Heart right ventricle (tissue), 16 donors: Measurements from ENCODE around the gene UBE2S. TPM values are rescaled to one million over a fixed set of nuclear protein-coding genes. Genes with fewer than 3 reads are reported as not detected.
A peak's percentile ranks its signal among the peaks of the same experiment; 100 is the strongest.

ENCODE experiments used
- ATAC-seq, 8 donors: fragments of 200-7000 bp; cut with Tn5 transposase; one replicate each; pipeline ENCODE4 v1.9.1; 2020; ENCODE audit warnings: mild to moderate bottlenecking in 8 of 8, moderate library complexity in 8 of 8, moderate number of reproducible peaks in 1 of 8
- DNase-seq, 2 donors: peaks; one replicate each; pipeline ENCODE4 v3.0.0-alpha.2; 2020
- H3K27ac ChIP-seq, 10 donors: fragments of 200-600 bp; sonication (generic) in 2 of 10; one replicate each; pipeline versions ENCODE4 v1.5.0 to v1.8.0; 2020 to 2022; ENCODE audit warnings: mild to moderate bottlenecking in 3 of 10
- H3K27me3 ChIP-seq, 7 donors: fragments of 200-600 bp; one replicate each; pipeline ENCODE4 v1.8.0; 2021 to 2022; ENCODE audit warnings: mild to moderate bottlenecking in 2 of 7
- H3K36me3 ChIP-seq, 9 donors: fragments of 200-600 bp; sonication (generic) in 1 of 9; one replicate each; pipeline versions ENCODE4 v1.5.0 to v1.8.0; 2020 to 2022; ENCODE audit warnings: mild to moderate bottlenecking in 2 of 9
- H3K4me1 ChIP-seq, 9 donors: fragments of 200-600 bp; sonication (generic) in 1 of 9; one replicate each; pipeline versions ENCODE4 v1.5.0 to v1.8.0; 2020 to 2022; ENCODE audit warnings: mild to moderate bottlenecking in 4 of 9
- H3K4me3 ChIP-seq, 10 donors: fragments of 200-600 bp; sonication (generic) in 2 of 10; one replicate each; pipeline versions ENCODE4 v1.5.0 to v1.8.0; 2020 to 2022; ENCODE audit warnings: mild to moderate bottlenecking in 7 of 10, moderate library complexity in 2 of 10
- H3K9me3 ChIP-seq, 11 donors: fragments of 200-600 bp in 10 of 11; sonication (generic) in 2 of 11; one replicate each; pipeline versions ENCODE4 v1.5.0 to v1.8.0; 2013 to 2022; ENCODE audit warnings: mild to moderate bottlenecking in 2 of 11, control low read depth in 1 of 11, moderate library complexity in 1 of 11
- CTCF ChIP-seq, 9 donors: fragments of 200-600 bp; sonication (generic) in 2 of 9; IDR thresholded peaks; one replicate each; pipeline versions ENCODE4 v1.5.0 to v1.8.0; 2021 to 2022; ENCODE audit warnings: antibody characterized with exemption in 9 of 9, mild to moderate bottlenecking in 5 of 9, moderate library complexity in 1 of 9
- WGBS, 2 donors: extraction: QIAGEN DNeasy Blood & Tissue Kit; methylation state at CpG; one replicate each; pipeline ENCODE4 v1.1.7; 2013; ENCODE audit warnings: inconsistent platforms in 1 of 2; 5-methylcytosine and 5-hydroxymethylcytosine counted together
- intact Hi-C, 10 donors: fragments of 100-400 bp; cut with DNase I; formaldehyde crosslinking; loops; one replicate each; pipeline versions ENCODE4 v1.11.1 to v1.14.2; 2022
- polyA plus RNA-seq, 2 donors: library from polyadenylated mRNA; stranded (reverse); fragments of 200-250 nt; gene quantifications; one replicate each; pipeline ENCODE4 v1.2.3, GENCODE V29; 2013
- total RNA-seq, 10 donors: library from RNA; stranded (reverse); fragmentation: NEBNext Ultra II Directional in 3 of 10; extraction: Animal tissue kit (Norgen Biotek cat#: 25700) in 3 of 10; gene quantifications; one replicate each; pipeline versions ENCODE4 v1.2.1 to v1.2.4, GENCODE V29; 2021 to 2023
- donor health status: Arrhythmogenic right ventricular cardiomyopathy.
- donor health status: ischemic (EF 13 %, LVEDD 7.1; RV severe dilation, severe dysfunction).
- donor health status: healthy with polysubstance abuse.
- donor health status: DM: no; HTN: yes; CAD: no.
- donor health status: DM: no; HTN: no; CAD: no.
- donor health status: ischemic (EF 25% LVEDD 6.9; RV normal size, moderate dysfunction).
- donor health status: ischemic (EF 25% LVEDD 5.7; RV mildly dilated, moderate dysfunction).
- donor health status: healthy.
- donor health status: DM: yes; HTN: yes; CAD: no.
- donor health status: Ischemic cardiomyopathy.
- donor health status: ischemic (EF 35%, LVEDD 5.7; RV mildly dilated, moderate dysfunction).
- donor health status: nonischemic (EF 11% LVEDD 7.7; RV severe dilation, severe dysfunction).
- donor health status: DM: yes; HTN: yes; CAD: no.
- donor health status: PGD.
- donor health status: ischemic (EF 29% LVEDD 5.4; RV normal size, mild dysfunction).
- donor health status: nonischemic (EF 23%, LVEDD 6.1; RV moderate dilation, normal function).

Gene UBE2S
- total and polyA plus RNA-seq, 12 donors, result 8.0 to 42.1 (median 28.9) TPM

- 90% methylated on average over 14 of the region's 14 CpGs for WGBS, 2 donors
- no peak for DNase-seq
- ATAC-seq, result no peak
- Histone ChIP-seq H3K27me3 (no peaks in the 10 kb centered on the region), H3K9me3 (no peaks in the 10 kb centered on the region), H3K27ac (no peak overlapping the region), H3K4me1 (peaks cover 0 to 7% (median 0%) of the 10 kb centered on the region in 9 donors), H3K4me3 (no peak overlapping the region), H3K36me3 (peaks cover 0 to 59% (median 21%) of the 10 kb centered on the region in 9 donors)
- TF ChIP-seq CTCF (IDR thresholded peaks at IDR 0.05), result no peak
- intact Hi-C loops, result no loop called here
Observed at GRCh38 chr19:55400281-55401087, 7.1 kb downstream of the UBE2S start.

- Histone ChIP-seq H3K27me3 (no peaks in the 10 kb centered on the region), H3K9me3 (no peaks in the 10 kb centered on the region), H3K36me3 (peaks cover 0 to 40% (median 11%) of the 10 kb centered on the region in 9 donors), H3K27ac (peak overlapping the region in 1 of 10 donors; percentile 21), H3K4me1 (peaks cover 0 to 4% (median 0%) of the 10 kb centered on the region in 9 donors), H3K4me3 (peak overlapping the region in 1 of 10 donors; percentile 0)
- TF ChIP-seq CTCF (IDR thresholded peaks at IDR 0.05), result no peak
- DNase-seq, result no peak
- no peak for ATAC-seq
- intact Hi-C loops, result no loop called here
- 87 to 90% methylated on average over 12 of the region's 12 CpGs for WGBS, 2 donors
Observed at GRCh38 chr19:55398200-55398925, 9.2 kb downstream of the UBE2S start.

- ATAC-seq (no peak), DNase-seq (no peak)
- H3K27me3 ChIP-seq, result no peaks in the 10 kb centered on the region
- 73 to 74% methylated on average over 18 of the region's 18 CpGs for WGBS, 2 donors
- H3K4me1 ChIP-seq, result peaks cover 5 to 24% (median 10%) of the 10 kb centered on the region in 9 donors
- H3K27ac ChIP-seq, result no peak overlapping the region
- intact Hi-C loops, result no loop called here
- H3K9me3 ChIP-seq, result no peaks in the 10 kb centered on the region
- TF ChIP-seq CTCF (IDR thresholded peaks at IDR 0.05), result no peak
- H3K4me3 ChIP-seq, result no peak overlapping the region
- H3K36me3 ChIP-seq, result peaks cover 0 to 47% (median 27%) of the 10 kb centered on the region in 9 donors
Observed at GRCh38 chr19:55392820-55393761, 14.5 kb downstream of the UBE2S start.
